Measurements from ENCODE around the gene ARF6. TPM values are rescaled to one million over a fixed set of nuclear protein-coding genes. Genes with fewer than 3 reads are reported as not detected.
"Not testable (repeated sequence)": the region's sequence is repeated elsewhere in the genome, so short reads cannot be mapped to it uniquely, and the experiment has no call there.

ARF6 gene
- total RNA-seq, 1 donor from 2014 or later = 61.5 TPM

GRCh38 chr14:49933704-49934103, 40.8 kb downstream of the ARF6 start:
- intact Hi-C loops (cut with DNase I) = no loop called here
- Histone ChIP-seq H3K4me3 (no peak overlapping the region), H3K36me3 (no peaks in the 10 kb centered on the region), H3K27me3 (no peaks in the 10 kb centered on the region), H3K27ac (no peak overlapping the region), H3K4me1 (no peaks in the 10 kb centered on the region), H3K9me3 (no peaks in the 10 kb centered on the region)
- DNase-seq = no peak
- no peak for TF ChIP-seq CTCF (IDR thresholded peaks at IDR 0.05)
- no peak for ATAC-seq

GRCh38 chr14:49934646-49935045, 41.8 kb downstream of the ARF6 start:
- Histone ChIP-seq H3K4me1 (no peaks in the 10 kb centered on the region), H3K27ac (no peak overlapping the region), H3K9me3 (no peaks in the 10 kb centered on the region), H3K27me3 (no peaks in the 10 kb centered on the region), H3K4me3 (no peak overlapping the region), H3K36me3 (no peaks in the 10 kb centered on the region)
- DNase-seq (no peak), ATAC-seq (no peak)
- TF ChIP-seq CTCF (IDR thresholded peaks at IDR 0.05) = no peak
- intact Hi-C loops (cut with DNase I) = no loop called here

DNA sequence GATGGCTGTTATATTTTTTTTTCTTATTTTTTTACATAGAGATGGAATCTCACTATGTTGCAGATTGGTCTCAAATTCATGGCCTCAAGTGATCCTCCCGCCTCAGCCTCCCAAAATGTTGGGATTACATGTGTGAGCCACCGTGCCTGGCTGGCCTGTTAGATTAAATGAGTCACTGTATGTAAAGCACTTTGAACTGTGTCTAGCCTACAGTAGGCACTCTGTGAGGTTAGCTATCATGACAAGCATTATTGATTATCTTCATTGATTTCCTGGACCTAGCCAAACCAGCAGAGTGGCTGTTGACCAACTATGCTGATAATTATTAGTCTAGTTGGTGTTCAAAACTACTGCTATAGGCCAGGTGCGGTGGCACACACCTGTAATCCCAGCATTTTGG, 42.6 kb downstream of the ARF6 start:
- H3K4me1 ChIP-seq = peaks cover 4% of the 10 kb centered on the region
- H3K9me3 ChIP-seq = no peaks in the 10 kb centered on the region
- intact Hi-C loops (cut with DNase I) = no loop called here
- no peaks in the 10 kb centered on the region for H3K27me3 ChIP-seq
- no peak overlapping the region for H3K4me3 ChIP-seq
- H3K27ac ChIP-seq = no peak overlapping the region
- ATAC-seq = no peak
- H3K36me3 ChIP-seq = no peaks in the 10 kb centered on the region
- TF ChIP-seq CTCF (IDR thresholded peaks at IDR 0.05) = no peak
- no peak for DNase-seq

DNA sequence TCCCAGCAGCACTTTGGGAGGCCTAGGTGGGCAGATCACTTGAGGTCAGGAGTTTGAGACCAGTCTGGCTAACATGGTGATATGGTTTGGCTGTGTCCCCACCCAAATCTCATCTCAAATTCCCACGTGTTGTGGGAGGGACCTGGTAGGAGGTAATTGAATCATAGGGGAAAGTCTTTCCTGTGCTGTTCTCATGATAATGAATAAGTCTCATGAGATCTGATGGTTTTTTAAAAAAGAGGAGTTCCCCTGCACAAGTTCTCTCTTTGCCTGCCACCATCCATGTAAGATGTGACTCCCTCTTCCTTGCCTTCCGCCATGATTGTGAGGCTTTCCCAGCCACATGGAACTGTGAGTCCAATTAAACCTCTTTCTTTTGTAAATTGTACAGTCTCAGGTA, 43.4 kb downstream of the ARF6 start:
- DNase-seq; H3K9me3 ChIP-seq; H3K4me3 ChIP-seq; ATAC-seq; H3K36me3 ChIP-seq; H3K27me3 ChIP-seq; intact Hi-C loops (cut with DNase I); H3K27ac ChIP-seq: not testable (repeated sequence)
- H3K4me1 ChIP-seq = peaks cover 10% of the 10 kb centered on the region

DNA sequence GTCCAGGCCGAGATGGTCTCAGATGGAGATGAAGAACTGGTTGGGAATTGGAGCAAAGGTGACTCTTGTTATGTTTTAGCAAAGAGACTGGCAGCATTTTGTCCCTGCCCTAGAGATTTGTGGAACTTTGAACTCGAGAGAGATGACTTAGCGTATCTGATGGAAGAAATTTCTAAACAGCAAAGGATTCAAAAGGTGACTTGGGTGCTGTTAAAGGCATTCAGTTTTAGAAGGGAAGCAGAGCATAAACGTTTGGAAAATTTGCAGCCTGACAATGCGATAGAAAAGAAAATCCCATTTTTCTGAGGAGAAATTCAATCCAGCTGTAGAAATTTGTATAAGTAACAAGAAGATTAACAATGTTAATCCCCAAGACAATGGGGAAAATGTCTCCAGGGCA, 44.0 kb downstream of the ARF6 start:
- H3K4me1 ChIP-seq = peaks cover 13% of the 10 kb centered on the region
- DNase-seq; H3K27ac ChIP-seq; H3K9me3 ChIP-seq; H3K4me3 ChIP-seq; H3K36me3 ChIP-seq; H3K27me3 ChIP-seq; ATAC-seq; intact Hi-C loops (cut with DNase I): not testable (repeated sequence)

- H3K4me3 ChIP-seq; H3K36me3 ChIP-seq; H3K27ac ChIP-seq; intact Hi-C loops (cut with DNase I); H3K9me3 ChIP-seq; DNase-seq; H3K27me3 ChIP-seq; ATAC-seq: not testable (repeated sequence)
- peaks cover 13% of the 10 kb centered on the region for H3K4me1 ChIP-seq
Measured at GRCh38 chr14:49939215-49939614, 46.3 kb downstream of the ARF6 start.

DNA sequence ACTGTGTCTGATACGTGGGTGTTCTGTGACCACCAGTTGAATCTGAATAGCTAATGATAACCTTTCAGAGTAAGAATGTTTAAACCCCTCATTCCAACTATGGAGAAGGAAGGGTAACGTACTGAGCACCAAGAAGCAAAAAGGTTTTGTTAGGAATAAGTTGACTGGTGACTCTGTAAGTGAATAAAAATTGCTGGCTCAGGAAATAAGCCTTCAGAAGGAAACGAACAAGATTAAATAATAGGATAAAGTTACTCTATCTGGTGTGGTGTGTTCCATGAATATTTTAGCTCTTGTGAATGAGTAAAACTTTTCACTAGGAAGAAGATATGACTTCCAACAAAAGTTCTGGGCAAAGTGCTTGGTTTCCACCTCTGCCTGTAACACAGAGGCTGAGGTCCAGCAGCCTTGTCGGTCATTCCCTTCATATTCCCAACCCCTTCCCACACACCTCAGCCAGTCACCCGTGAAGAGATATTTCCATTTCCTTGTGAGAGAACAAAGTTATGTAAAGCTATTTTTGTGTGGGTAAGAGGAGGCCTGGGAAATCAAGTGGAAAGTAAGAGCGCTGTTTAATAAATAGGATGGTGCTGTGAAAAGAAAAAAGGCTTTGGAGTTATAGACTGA, 47.1 kb downstream of the ARF6 start:
- no peak for TF ChIP-seq CTCF (IDR thresholded peaks at IDR 0.05)
- no peak for ATAC-seq
- Histone ChIP-seq H3K27ac (no peak overlapping the region), H3K4me1 (peaks cover 13% of the 10 kb centered on the region), H3K4me3 (no peak overlapping the region), H3K36me3 (no peaks in the 10 kb centered on the region), H3K27me3 (no peaks in the 10 kb centered on the region), H3K9me3 (no peaks in the 10 kb centered on the region)
- intact Hi-C loops (cut with DNase I) = no loop called here
- DNase-seq = no peak
